IPS DF 4.7 (cell line): ENCODE results near the gene OR8H1.

Source experiments
- DNase-seq: peaks from one replicate; pipeline ENCODE4 v3.0.0-alpha.2; 2013; ENCODE audit warnings: low spot score; ENCODE audit errors: extremely low read depth

The OR8H1 gene

GRCh38 chr11:56292154-56292553 lies at the start of gene OR8H1:
Gene OR8H1, minus strand, starts transcription at chr11:56292254. Its CDS starts 1,192 bp downstream, at chr11:56291062.
- no peak for DNase-seq

GRCh38 chr11:56340289-56340688 lies 48.2 kb upstream of the OR8H1 start:
- DNase-seq = no peak

- DNase-seq = no peak
These were observed 41.1 kb upstream of the OR8H1 start for GRCh38 chr11:56333156-56333555.

GRCh38 chr11:56331861-56332491 lies 39.9 kb upstream of the OR8H1 start:
- no peak for DNase-seq

- no peak for DNase-seq
These were observed 22.8 kb upstream of the OR8H1 start, which contains the start of gene OR8K3 for GRCh38 chr11:56314844-56315243. Gene OR8K3, plus strand, starts transcription at chr11:56315144. Its CDS starts 3,163 bp downstream, at chr11:56318307.

- DNase-seq = no peak
These were observed 15.8 kb upstream of the OR8H1 start for GRCh38 chr11:56307836-56308235.

- DNase-seq = no peak
These were observed 4.8 kb upstream of the OR8H1 start for GRCh38 chr11:56296898-56297297.

- no peak for DNase-seq
These were observed 18.2 kb downstream of the OR8H1 start, which contains the start of gene OR5T1 for GRCh38 chr11:56273854-56274253. Gene OR5T1, plus strand, starts transcription at chr11:56274154. Its CDS starts 1,485 bp downstream, at chr11:56275639.

- DNase-seq = no peak
These were observed 21.0 kb downstream of the OR8H1 start for GRCh38 chr11:56271092-56271491.

- no peak for DNase-seq
These were observed 40.1 kb downstream of the OR8H1 start, which contains the start of gene OR5T3 for GRCh38 chr11:56251954-56252353. Gene OR5T3, plus strand, starts transcription at chr11:56252254. Its CDS starts 0 bp downstream, at chr11:56252254.
